WI38 (cell line): Measurements from ENCODE around the gene OGFR.
"Not testable (repeated sequence)": the region's sequence is repeated elsewhere in the genome, so short reads cannot be mapped to it uniquely, and the experiment has no call there.

Source experiments
- H3K4me3 ChIP-seq: 2 replicates; pipeline ENCODE4 v1.5.1; 2011; ENCODE audit warnings: low read depth, mild to moderate bottlenecking, control low read depth, low read length
- TF ChIP-seq, protein P1 (sequence below): IDR thresholded peaks from 2 replicates; pipeline ENCODE4 v1.5.1; 2012; ENCODE audit warnings: low read depth, mild to moderate bottlenecking, control low read depth, low read length

Gene OGFR

DNA sequence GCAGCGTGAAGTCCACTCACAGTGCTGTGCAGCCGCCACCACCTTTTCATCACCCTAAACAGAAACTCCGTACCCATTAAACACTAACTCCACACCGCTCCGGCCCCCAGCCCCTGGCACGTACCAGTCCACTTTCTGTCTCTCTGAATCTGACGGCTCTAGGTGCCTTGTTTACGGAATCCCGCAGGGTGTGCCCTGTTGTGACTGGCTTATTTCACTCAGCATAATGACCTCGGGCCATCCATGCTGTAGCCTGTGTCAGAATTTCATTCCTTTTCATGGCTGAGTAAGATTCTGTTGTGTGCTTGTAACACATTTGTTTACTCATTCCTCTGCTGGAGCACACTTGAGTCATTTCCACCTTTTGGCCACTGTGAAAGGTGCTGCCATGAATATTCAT is 39.0 kb downstream of the OGFR start:
- H3K4me3 ChIP-seq = no peak overlapping the region
- TF ChIP-seq, protein P1, sequence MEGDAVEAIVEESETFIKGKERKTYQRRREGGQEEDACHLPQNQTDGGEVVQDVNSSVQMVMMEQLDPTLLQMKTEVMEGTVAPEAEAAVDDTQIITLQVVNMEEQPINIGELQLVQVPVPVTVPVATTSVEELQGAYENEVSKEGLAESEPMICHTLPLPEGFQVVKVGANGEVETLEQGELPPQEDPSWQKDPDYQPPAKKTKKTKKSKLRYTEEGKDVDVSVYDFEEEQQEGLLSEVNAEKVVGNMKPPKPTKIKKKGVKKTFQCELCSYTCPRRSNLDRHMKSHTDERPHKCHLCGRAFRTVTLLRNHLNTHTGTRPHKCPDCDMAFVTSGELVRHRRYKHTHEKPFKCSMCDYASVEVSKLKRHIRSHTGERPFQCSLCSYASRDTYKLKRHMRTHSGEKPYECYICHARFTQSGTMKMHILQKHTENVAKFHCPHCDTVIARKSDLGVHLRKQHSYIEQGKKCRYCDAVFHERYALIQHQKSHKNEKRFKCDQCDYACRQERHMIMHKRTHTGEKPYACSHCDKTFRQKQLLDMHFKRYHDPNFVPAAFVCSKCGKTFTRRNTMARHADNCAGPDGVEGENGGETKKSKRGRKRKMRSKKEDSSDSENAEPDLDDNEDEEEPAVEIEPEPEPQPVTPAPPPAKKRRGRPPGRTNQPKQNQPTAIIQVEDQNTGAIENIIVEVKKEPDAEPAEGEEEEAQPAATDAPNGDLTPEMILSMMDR = no peak

DNA sequence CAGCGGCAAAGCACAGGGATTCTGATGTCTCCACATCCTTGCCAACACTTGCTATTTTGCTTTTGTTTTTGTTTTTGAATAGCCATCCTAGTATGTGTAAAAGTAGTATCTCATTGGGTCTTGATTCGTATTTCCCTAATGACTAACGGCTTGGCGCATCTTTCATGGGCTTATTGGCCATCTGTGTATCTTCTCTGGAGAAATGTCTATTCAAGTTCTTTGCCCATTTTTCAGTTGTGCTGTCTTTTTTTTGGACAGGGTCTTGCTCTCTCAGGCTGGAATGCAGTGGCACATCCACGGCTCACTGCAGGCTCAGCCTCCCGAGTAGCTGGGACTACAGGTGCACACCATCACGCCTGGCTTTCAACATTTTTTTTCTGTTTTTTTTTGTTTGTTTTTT is 39.5 kb downstream of the OGFR start:
- no peak overlapping the region for H3K4me3 ChIP-seq
- TF ChIP-seq, protein P1 = no peak

DNA sequence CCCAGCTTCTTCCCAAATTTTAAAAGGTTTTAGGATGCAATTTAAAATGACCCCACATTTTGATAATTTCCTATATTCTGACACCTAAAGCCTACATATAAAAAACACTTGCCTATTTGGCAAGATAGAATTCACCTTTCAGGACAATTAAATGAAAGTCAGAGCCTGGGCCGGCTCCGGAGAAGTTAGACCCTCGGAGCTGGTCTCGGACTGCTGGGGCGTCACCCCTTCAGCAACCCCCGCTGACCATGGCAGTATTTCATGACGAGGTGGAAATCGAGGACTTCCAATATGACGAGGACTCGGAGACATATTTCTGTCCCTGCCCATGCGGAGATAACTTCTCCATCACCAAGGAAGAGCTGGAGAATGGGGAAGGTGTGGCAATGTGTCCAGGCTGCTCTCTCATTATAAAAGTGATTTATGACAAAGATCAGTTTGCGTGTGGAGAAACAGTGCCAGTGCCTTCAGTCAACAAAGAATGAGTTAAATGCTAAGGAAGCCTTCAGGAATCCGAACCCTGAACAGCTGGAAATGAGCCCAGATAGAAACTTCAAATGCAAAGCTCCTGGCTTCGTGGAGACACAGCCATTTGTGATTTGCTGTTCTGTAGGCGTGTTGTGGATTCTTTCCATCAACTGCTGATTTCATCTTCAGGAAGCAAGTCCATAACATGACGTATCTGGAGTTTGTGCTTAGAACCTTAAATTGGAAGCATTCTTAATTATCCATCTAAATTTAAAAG is 41.0 kb downstream of the OGFR start:
- TF ChIP-seq, protein P1 = no peak
- H3K4me3 ChIP-seq = no peak overlapping the region

DNA sequence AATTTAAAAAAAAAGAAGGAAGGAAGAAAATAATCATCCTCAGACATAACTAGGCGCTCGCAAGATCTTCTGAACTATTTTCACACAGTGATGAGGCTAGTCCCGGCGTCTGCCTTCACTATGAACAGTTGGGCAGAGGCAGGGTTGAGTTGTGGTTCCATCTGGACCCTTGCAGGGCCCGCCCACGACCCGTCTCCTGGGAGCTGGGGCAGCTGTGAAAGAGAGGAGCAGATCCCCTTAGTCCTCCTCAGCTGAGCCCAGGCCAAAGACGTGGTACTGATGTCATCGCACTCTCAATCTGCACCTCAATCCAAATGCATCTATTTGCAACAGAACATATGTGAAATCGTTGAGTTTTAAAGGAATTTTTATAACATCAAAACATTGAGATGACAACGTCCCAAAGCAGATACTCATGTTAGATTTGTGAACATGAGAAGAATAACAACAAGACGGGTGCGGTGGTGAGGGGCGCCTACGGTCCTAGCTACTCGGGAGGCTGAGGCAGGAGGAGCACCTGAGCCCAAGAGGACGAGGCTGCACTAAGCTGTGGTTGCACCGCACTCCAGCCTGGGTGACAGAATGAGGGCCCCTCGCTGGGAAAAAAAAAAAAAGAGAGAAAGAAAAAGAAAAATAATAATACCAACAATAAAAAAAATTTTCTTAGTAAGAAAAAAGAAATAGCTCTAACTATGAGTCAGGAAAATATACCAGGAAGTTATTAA is 41.7 kb downstream of the OGFR start:
- TF ChIP-seq, protein P1 = no peak

DNA sequence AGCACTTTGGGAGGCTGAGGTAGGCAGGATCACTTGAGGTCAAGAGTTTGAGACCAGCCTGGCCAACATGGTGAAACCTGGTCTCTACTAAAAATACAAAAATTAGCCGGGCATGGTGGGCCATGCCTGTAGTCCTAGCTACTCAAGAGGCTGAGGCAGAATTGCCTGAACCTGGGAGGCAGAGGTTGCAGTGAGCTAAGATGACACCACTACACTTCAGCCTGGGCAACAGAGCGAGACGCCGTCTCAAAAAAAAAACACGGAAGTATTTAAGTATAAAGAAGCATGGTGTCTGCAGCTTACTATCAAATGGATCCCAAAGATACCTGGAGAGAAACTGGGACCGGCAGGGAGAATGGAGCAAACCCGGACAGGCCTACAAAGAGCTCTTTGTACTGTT is 44.3 kb downstream of the OGFR start:
- not testable (repeated sequence) for H3K4me3 ChIP-seq

More for the DNA sequence above, 41.7 kb downstream of the OGFR start:
- H3K4me3 ChIP-seq = no peak overlapping the region

GRCh38 chr20:62849431-62849830 is 44.8 kb downstream of the OGFR start:
- TF ChIP-seq, protein P1 = no peak

DNA sequence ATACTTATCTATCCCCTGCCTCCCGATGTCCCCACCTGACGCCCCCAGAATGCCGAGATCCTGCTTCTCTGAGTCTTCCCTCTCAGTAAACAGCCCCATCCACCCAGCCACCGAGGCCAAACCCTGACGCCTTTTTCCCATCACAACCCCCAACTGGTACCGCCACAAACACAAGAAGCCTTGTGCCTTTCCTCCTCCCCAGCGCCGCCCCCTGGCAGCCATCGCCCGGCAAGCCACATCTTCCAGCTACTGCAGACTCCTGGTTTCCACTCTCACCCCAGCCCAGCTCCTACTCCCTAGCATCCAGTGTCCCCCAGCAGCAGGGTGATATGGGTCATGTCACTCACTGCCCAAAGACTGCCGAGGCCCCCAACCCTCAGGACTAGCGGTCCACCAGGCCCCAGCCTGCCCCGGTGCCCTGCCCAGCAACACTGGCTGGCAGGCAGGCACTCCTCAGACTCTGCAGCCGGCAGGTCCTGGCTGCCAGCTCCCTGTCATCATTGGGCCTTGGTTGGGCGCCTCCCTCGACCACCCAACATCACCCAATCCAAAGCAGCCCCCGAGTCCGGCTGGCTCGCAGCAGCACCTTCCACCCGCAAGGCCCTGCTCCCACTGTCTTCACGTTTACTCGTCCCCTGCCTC is 45.8 kb downstream of the OGFR start:
- TF ChIP-seq, protein P1 = no peak
- H3K4me3 ChIP-seq = no peak overlapping the region

More at GRCh38 chr20:62849431-62849830, 44.8 kb downstream of the OGFR start:
- H3K4me3 ChIP-seq = no peak overlapping the region
